A549 (cell line): ENCODE results near the gene CCDC183. TPM values are rescaled to one million over a fixed set of nuclear protein-coding genes. Genes with fewer than 3 reads are reported as not detected.

Experiments used
- ATAC-seq, 2 experiments: fragments of 200-7000 bp in 1 of 2; fragments of >200 bp in 1 of 2; cut with Nextera tagmentation in 1 of 2; cut with Tn5 transposase in 1 of 2; 3 replicates each; pipeline versions ENCODE4 v1.8.0 to v1.9.1; 2018 to 2020; ENCODE audit warnings: mild to moderate bottlenecking in 1 of 2, moderate library complexity in 1 of 2
- CTCF ChIA-PET: fragments of 300-600 bp; sonication (Branson Sonifier 250); formaldehyde crosslinking; extraction: SDS; loops from one replicate; lab custom pipeline; 2021; ENCODE audit warnings: antibody characterized with exemption, inconsistent platforms; lab: Yijun Ruan, JAX
- POLR2A ChIA-PET: fragments of 350-600 bp; formaldehyde crosslinking; extraction: SDS; loops from one replicate; lab custom pipeline; 2021; ENCODE audit warnings: antibody characterized with exemption, inconsistent platforms; lab: Yijun Ruan, JAX
- DNase-seq, 2 experiments: peaks; one replicate each; pipeline versions ENCODE4 v3.0.0 to v3.0.0-alpha.2; 2011 to 2016; ENCODE audit warnings: low read depth in 1 of 2, low spot score in 1 of 2
- FAIRE-seq: peaks from 2 replicates; lab custom pipeline; 2011; peaks lifted over from hg19 to GRCh38; lab: Jason Lieb, UNC
- H3K27ac ChIP-seq, 2 experiments: fragments of >200 bp; sonication (Bioruptor Twin); formaldehyde crosslinking; 3 replicates each; pipeline ENCODE4 v1.5.1; 2016 to 2017
- H3K4me1 ChIP-seq: fragments of >200 bp; sonication (Bioruptor Twin); formaldehyde crosslinking; 3 replicates; pipeline ENCODE4 v1.6.1; 2016
- H3K4me2 ChIP-seq: fragments of >200 bp; sonication (Bioruptor Twin); formaldehyde crosslinking; 3 replicates; pipeline ENCODE4 v1.6.1; 2016
- H3K4me3 ChIP-seq: fragments of >200 bp; sonication (Bioruptor Twin); formaldehyde crosslinking; 3 replicates; pipeline ENCODE4 v1.5.1; 2016
- H3K9me3 ChIP-seq: fragments of >200 bp; sonication (Bioruptor Twin); formaldehyde crosslinking; 3 replicates; pipeline ENCODE4 v1.6.1; 2016
- CEBPB ChIP-seq, 2 experiments: fragments of >200 bp in 1 of 2; sonication (Bioruptor Twin) in 1 of 2; formaldehyde crosslinking in 1 of 2; IDR thresholded peaks; 2 replicates each; pipeline ENCODE4 v1.6.1; 2012 to 2016
- EHF ChIP-seq: fragments of 250-450 bp; sonication (Bioruptor Pico); IDR thresholded peaks from 2 replicates; pipeline ENCODE4 v1.5.0; 2020; ENCODE audit warnings: mild to moderate bottlenecking
- FOSB ChIP-seq: fragments of 250-450 bp; sonication (Bioruptor Pico); IDR thresholded peaks from 2 replicates; pipeline ENCODE4 v1.5.0; 2020; ENCODE audit warnings: mild to moderate bottlenecking, moderate library complexity
- FOXS1 ChIP-seq: fragments of 250-450 bp; sonication (Bioruptor Pico); IDR thresholded peaks from 2 replicates; pipeline ENCODE4 v1.5.0; 2020; ENCODE audit warnings: mild to moderate bottlenecking, moderate library complexity
- GATA3 ChIP-seq: IDR thresholded peaks from 2 replicates; pipeline ENCODE4 v1.6.1; 2012; ENCODE audit warnings: borderline replicate concordance
- HOXB13 ChIP-seq: fragments of 250-450 bp; sonication (Bioruptor Pico); IDR thresholded peaks from 2 replicates; pipeline ENCODE4 v1.5.0; 2020; ENCODE audit warnings: low read depth, mild to moderate bottlenecking, moderate library complexity
- JUN ChIP-seq, 2 experiments: fragments of >200 bp; sonication (Bioruptor Twin); formaldehyde crosslinking; IDR thresholded peaks; 2 replicates in 1 of 2; 3 replicates in 1 of 2; pipeline ENCODE4 v1.6.1; 2016 to 2017
- JUNB ChIP-seq: fragments of >200 bp; sonication (Bioruptor Twin); formaldehyde crosslinking; IDR thresholded peaks from 2 replicates; pipeline ENCODE4 v1.6.1; 2016
- NPAS2 ChIP-seq: fragments of 250-450 bp; sonication (Bioruptor Pico); IDR thresholded peaks from 2 replicates; pipeline ENCODE4 v1.8.0; 2022; ENCODE audit warnings: mild to moderate bottlenecking, moderate library complexity, borderline replicate concordance
- PHF8 ChIP-seq: fragments of 200-600 bp; sonication (generic); IDR thresholded peaks from 2 replicates; pipeline ENCODE4 v1.6.1; 2016; ENCODE audit warnings: low read depth, mild to moderate bottlenecking, antibody characterized with exemption, moderate library complexity, borderline replicate concordance
- POLR2AphosphoS2 ChIP-seq: conservative IDR thresholded peaks from 2 replicates; pipeline ENCODE4 v1.6.1; 2012; ENCODE audit warnings: low read length, improper control_type of control experiment, inconsistent platforms
- RNF2 ChIP-seq: fragments of 200-600 bp; sonication (generic); IDR thresholded peaks from 2 replicates; pipeline ENCODE4 v1.6.1; 2016; ENCODE audit warnings: low read depth, mild to moderate bottlenecking, antibody characterized with exemption, moderate library complexity, borderline replicate concordance
- SREBF2 ChIP-seq: fragments of 450-650 bp; IDR thresholded peaks from 2 replicates; pipeline ENCODE4 v1.6.1; 2014; ENCODE audit warnings: mild to moderate bottlenecking, moderate library complexity
- TFCP2L1 ChIP-seq: fragments of 250-450 bp; sonication (Bioruptor Pico); IDR thresholded peaks from 2 replicates; pipeline ENCODE4 v1.5.0; 2021; ENCODE audit warnings: mild to moderate bottlenecking
- TP53 ChIP-seq: fragments of 250-450 bp; sonication (Bioruptor Pico); IDR thresholded peaks from 2 replicates; pipeline ENCODE4 v1.5.0; 2021; ENCODE audit warnings: mild to moderate bottlenecking, moderate library complexity
- ZFP36 ChIP-seq: fragments of 450-650 bp; IDR thresholded peaks from 2 replicates; pipeline ENCODE4 v1.6.1; 2014; ENCODE audit warnings: borderline replicate concordance; ENCODE audit not compliant: partially characterized antibody
- ZNF302 ChIP-seq: fragments of 250-450 bp; sonication (Bioruptor Pico); IDR thresholded peaks from 2 replicates; pipeline ENCODE4 v1.9.0; 2021; ENCODE audit warnings: inconsistent platforms, mild to moderate bottlenecking, moderate library complexity
- WGBS: methylation state at CpG from one replicate; pipeline ENCODE4 v1.1.6; 2017; ENCODE audit errors: missing lambda C conversion rate; 5-methylcytosine and 5-hydroxymethylcytosine counted together
- polyA plus RNA-seq, 4 experiments: library from polyadenylated mRNA; depleted of rRNA in 3 of 4; stranded (reverse); fragments of >200 nt; fragmentation: RNase III in 1 of 4; extraction: RNeasy Plus Mini Kit Qiagen cat#74134 plus additional on column Dnase treatment in 1 of 4; gene quantifications; 2 replicates in 3 of 4; 3 replicates in 1 of 4; pipeline ENCODE4 v1.2.3, GENCODE V29; 2011 to 2017
- TF ChIP-seq, protein P1 (sequence below): IDR thresholded peaks from 2 replicates; pipeline ENCODE4 v1.6.1; 2012
- TF ChIP-seq, protein P2 (sequence below): fragments of >200 bp; sonication (Bioruptor Twin); formaldehyde crosslinking; IDR thresholded peaks from 3 replicates; pipeline ENCODE4 v1.5.1; 2016
- TF ChIP-seq, protein P3 (sequence below): fragments of >200 bp; sonication (Bioruptor Twin); formaldehyde crosslinking; IDR thresholded peaks from 3 replicates; pipeline ENCODE4 v1.6.1; 2016
- TF ChIP-seq, protein P4 (sequence below): IDR thresholded peaks from 2 replicates; pipeline ENCODE4 v1.6.1; 2012; ENCODE audit warnings: low read depth, borderline replicate concordance

The CCDC183 gene
- polyA plus RNA-seq, 2 of the 4 experiments (the other 2 are of a cell fraction) = 0.90 to 1.4 TPM

DNA sequence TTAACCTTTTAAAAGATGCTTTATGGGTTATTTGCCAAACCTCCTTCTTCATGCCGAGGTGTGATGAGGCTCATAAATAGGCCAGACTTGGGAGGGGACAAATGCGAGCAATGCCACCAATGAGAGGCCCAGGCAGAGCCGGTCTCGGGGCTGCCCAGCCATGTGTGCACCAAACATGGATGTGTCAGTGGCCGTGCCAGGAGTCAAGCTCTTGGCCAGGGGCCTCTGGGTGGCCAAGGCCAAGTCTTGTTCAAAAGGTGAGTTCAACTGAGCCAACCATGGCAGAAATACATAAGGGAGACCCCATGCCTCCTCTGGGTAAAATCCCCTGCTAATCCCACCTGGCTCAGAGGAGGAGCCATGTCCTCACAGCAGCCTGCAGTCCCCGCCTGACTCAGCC, 20.9 kb upstream of the CCDC183 start:
- CTCF ChIA-PET = interaction anchor here (1.0 to 28.0 kb wide), 6 partner anchors 3 to 254 kb away, joined by 3 to 625 read pairs (median 6); partner anchors contain the start of genes LCN15, LCN8 and TMEM141

DNA sequence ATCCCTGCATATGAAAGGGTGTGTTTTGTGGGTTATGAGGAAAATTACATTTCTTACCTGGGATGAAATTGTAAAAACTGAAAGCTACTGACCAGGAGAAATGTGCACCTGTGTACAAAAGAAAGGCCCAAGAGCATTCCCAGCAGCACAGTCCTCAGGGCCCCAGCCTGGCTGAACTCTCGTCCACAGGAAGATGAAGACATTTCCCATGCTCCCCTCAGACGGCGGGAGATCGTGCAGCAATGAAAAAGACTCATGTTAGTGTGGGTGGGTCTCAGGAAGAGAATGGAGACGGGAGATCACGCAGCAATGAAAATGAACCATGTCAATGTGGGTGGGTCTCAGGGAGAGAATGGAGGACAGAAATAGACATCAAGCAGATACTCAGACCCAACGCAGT, 19.2 kb upstream of the CCDC183 start:
- 89% methylated on average over 7 of the region's 7 CpGs for WGBS
- POLR2A ChIA-PET = no interaction called here
- FAIRE-seq (no peak), ATAC-seq (no peak), DNase-seq (no peak)
- H3K4me2 ChIP-seq = no peak overlapping the region
- peaks cover 11% of the 10 kb centered on the region; the same call in 2 of the 3 replicates for H3K9me3 ChIP-seq
- H3K4me3 ChIP-seq = no peak overlapping the region
- H3K4me1 ChIP-seq = peaks cover 9% of the 10 kb centered on the region; the same call in 2 of the 3 replicates
- no peak overlapping the region for H3K27ac ChIP-seq
- no peak for TF ChIP-seq JUNB
- TF ChIP-seq, protein P1, sequence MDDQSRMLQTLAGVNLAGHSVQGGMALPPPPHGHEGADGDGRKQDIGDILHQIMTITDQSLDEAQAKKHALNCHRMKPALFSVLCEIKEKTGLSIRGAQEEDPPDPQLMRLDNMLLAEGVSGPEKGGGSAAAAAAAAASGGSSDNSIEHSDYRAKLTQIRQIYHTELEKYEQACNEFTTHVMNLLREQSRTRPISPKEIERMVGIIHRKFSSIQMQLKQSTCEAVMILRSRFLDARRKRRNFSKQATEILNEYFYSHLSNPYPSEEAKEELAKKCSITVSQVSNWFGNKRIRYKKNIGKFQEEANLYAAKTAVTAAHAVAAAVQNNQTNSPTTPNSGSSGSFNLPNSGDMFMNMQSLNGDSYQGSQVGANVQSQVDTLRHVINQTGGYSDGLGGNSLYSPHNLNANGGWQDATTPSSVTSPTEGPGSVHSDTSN = no peak
- TF ChIP-seq, protein P2, sequence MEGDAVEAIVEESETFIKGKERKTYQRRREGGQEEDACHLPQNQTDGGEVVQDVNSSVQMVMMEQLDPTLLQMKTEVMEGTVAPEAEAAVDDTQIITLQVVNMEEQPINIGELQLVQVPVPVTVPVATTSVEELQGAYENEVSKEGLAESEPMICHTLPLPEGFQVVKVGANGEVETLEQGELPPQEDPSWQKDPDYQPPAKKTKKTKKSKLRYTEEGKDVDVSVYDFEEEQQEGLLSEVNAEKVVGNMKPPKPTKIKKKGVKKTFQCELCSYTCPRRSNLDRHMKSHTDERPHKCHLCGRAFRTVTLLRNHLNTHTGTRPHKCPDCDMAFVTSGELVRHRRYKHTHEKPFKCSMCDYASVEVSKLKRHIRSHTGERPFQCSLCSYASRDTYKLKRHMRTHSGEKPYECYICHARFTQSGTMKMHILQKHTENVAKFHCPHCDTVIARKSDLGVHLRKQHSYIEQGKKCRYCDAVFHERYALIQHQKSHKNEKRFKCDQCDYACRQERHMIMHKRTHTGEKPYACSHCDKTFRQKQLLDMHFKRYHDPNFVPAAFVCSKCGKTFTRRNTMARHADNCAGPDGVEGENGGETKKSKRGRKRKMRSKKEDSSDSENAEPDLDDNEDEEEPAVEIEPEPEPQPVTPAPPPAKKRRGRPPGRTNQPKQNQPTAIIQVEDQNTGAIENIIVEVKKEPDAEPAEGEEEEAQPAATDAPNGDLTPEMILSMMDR = no peak
- TF ChIP-seq SREBF2 = no peak
- TF ChIP-seq JUN (IDR thresholded peaks at IDR 0.05) = no peak
- TF ChIP-seq FOSB (CRISPR knock-in tag) = no peak
- TF ChIP-seq EHF (CRISPR knock-in tag) = no peak
- no peak for TF ChIP-seq TFCP2L1 (CRISPR knock-in tag)
- no peak for TF ChIP-seq CEBPB (IDR thresholded peaks at IDR 0.05)
- TF ChIP-seq RNF2 = no peak
- TF ChIP-seq, protein P3, sequence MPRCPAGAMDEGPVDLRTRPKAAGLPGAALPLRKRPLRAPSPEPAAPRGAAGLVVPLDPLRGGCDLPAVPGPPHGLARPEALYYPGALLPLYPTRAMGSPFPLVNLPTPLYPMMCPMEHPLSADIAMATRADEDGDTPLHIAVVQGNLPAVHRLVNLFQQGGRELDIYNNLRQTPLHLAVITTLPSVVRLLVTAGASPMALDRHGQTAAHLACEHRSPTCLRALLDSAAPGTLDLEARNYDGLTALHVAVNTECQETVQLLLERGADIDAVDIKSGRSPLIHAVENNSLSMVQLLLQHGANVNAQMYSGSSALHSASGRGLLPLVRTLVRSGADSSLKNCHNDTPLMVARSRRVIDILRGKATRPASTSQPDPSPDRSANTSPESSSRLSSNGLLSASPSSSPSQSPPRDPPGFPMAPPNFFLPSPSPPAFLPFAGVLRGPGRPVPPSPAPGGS = no peak
- CTCF ChIA-PET = interaction anchor here (0.7 to 28.0 kb wide), 8 partner anchors 1 to 252 kb away, joined by 3 to 625 read pairs (median 4); partner anchors contain the start of genes LCN15, LCN8 and TMEM141

More for the DNA sequence above, 20.9 kb upstream of the CCDC183 start:
- peaks cover 11% of the 10 kb centered on the region; the same call in 2 of the 3 replicates for H3K9me3 ChIP-seq
- no peak for ATAC-seq
- TF ChIP-seq, protein P4, sequence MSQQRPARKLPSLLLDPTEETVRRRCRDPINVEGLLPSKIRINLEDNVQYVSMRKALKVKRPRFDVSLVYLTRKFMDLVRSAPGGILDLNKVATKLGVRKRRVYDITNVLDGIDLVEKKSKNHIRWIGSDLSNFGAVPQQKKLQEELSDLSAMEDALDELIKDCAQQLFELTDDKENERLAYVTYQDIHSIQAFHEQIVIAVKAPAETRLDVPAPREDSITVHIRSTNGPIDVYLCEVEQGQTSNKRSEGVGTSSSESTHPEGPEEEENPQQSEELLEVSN = no peak
- no peak for TF ChIP-seq PHF8
- no peak for TF ChIP-seq RNF2
- no peak for TF ChIP-seq FOXS1 (CRISPR knock-in tag)
- TF ChIP-seq TFCP2L1 (CRISPR knock-in tag) = no peak
- no peak for TF ChIP-seq TP53 (CRISPR knock-in tag)
- TF ChIP-seq GATA3 = no peak
- TF ChIP-seq HOXB13 (CRISPR knock-in tag) = no peak
- TF ChIP-seq ZNF302 (CRISPR knock-in tag) = no peak
- TF ChIP-seq POLR2AphosphoS2 = no peak
- no peak for TF ChIP-seq ZFP36
- TF ChIP-seq NPAS2 = no peak
- H3K27ac ChIP-seq = no peak overlapping the region
- H3K4me3 ChIP-seq = no peak overlapping the region
- WGBS = 87% methylated on average over 5 of the region's 6 CpGs
- POLR2A ChIA-PET = no interaction called here
- FAIRE-seq = no peak
- no peak for DNase-seq
- H3K4me2 ChIP-seq = no peak overlapping the region
- H3K4me1 ChIP-seq = peaks cover 3% of the 10 kb centered on the region; the same call in 1 of the 3 replicates
